ENCODE data around the gene DGKB. TPM values are rescaled to one million over a fixed set of nuclear protein-coding genes. Genes with fewer than 3 reads are reported as not detected.
A peak's percentile ranks its signal among the peaks of the same experiment; 100 is the strongest.

DGKB gene
- 1 to 10 TPM in 2 of 10 donors, under 1 TPM in 8; 0.67 to 2.1 (median 0.88) TPM for polyA plus RNA-seq (ENCODE audit: insufficient read length in 10 of 10)
- long read RNA-seq, donor 1, result 0 reads
- long read RNA-seq, donor 2, result 0 reads
- long read RNA-seq, donor 3, result 0 reads
- long read RNA-seq, donor 4, result 0 reads
- long read RNA-seq, donor 5, result 0 reads
- long read RNA-seq, donor 6, result 0 reads
- long read RNA-seq, donor 7, result 0 reads
- long read RNA-seq, donor 8, result 0 reads
- long read RNA-seq, donor 9, result 0 reads

DNA sequence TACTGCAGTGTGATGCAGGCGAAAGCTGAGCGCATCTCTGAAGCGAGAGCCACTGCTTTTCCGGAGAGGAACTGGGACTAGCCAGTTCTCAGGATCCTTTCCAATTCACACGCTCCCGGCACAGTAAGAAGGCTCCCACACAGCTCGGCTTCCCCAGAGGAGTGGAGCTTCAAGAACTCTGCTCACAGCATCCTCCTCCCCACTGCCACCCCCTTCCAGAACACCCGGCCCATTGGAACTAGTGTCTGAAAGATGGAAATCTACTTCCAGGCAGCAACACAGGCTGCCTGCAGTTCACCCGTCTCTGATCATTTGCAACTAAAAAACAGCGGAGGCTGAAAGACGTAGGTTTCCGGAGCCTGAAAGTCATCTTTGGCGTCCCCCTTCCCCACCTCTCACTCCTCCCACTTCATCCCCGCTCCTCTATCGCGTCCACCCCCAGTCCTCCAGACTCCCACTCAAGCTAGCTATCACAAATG lies at the start of gene DGKB:
Gene DGKB, minus strand, starts transcription at position 163 of the 479 bp plus-strand sequence.
- peak; percentile 25 to 85 (median 55) for DNase-seq

DNA sequence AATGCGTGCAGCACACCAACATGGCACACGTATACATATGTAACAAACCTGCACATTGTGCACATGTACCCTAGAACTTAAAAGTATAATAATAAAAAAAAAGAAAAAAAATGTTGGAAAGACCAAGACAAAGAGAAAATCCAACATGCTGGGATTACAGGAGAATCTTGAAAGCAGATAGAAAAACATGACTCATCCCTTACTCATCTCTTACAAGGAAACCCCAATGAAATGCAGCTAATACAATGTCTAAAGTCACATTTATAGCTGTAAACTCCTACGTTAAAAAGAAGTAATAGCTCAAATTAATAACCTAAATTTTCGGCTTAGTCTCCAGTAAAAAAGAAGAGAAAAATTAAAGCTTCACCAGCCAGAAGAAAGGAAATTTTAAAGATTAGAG lies 47.5 kb upstream of the DGKB start:
- no peak for DNase-seq

DNA sequence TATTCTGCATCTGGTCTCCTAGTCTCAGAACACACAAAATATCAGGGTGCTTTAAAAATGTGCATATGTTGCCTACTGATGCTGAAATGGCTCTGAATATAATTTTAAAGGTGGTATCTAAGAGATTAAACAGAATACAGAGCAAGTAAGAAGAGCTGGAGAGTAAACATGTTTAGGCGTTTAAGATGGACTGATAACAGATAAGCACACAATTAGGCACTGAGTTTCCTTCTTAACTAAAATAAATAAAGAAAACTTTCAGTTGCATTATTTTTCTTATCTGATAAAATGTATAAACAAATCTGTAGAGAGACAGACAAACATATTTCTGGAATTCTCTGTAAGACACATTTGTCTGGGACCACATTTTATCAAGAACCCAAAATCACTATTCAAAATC lies 35.6 kb upstream of the DGKB start:
- no peak for DNase-seq

DNA sequence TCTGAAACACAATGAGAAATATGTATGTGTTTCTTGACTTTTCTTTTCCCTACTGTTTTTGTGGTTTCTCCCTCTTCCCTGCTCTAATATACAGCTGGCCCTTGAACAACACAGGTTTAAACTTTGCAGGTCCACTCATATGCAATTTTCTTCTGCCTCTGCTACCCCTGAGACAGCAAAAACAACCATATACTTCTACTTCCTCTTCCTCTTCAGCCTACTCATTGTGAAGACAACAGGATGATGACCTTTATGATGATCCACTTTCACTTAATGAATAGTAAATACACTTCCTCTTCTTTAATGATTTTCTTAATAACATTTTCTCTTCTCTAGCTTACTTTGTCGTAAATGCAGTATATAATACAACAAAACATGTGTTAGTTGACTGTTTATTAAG lies 35.0 kb upstream of the DGKB start:
- no peak for DNase-seq

DNA sequence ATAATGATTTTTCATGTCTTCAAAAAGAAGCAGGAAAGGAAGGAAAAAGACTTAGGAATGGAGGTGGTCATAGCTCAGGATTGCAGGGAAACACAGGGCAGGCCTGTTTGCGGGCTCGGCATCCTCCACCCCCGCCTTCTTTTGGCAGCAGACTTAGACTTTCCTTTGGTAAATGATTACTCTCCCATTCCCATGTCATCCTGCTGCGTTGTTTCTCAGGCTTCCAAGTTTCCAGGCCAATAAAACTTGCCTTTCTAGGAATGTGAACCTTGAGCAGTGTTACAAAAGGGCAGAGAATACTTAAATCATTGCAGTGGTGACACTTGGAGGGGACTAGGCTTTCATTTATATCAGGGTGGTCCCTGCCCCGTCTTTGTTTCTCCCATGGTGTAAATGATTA lies 34.0 kb upstream of the DGKB start:
- DNase-seq, result peak; percentile 26 to 65 (median 42)

DNA sequence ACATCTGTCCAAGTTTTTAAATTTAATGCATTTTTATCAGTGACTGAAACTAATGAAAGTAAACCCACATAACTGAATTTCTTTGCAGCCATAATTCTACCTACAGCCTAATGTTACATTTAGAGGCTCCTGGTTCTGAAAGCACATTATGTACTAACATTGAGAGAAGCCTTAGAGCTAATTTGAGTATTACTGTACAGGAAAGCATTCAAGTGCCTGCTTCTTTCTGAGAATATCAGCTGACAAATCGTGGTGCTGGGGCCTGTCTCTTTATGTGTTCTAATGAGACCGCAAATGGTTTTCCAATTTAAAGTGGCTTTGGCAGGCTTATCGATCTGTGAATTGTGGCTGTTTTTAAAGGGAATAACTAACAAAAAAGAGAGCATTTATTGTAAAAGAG lies 32.3 kb upstream of the DGKB start:
- DNase-seq, result no peak

DNA sequence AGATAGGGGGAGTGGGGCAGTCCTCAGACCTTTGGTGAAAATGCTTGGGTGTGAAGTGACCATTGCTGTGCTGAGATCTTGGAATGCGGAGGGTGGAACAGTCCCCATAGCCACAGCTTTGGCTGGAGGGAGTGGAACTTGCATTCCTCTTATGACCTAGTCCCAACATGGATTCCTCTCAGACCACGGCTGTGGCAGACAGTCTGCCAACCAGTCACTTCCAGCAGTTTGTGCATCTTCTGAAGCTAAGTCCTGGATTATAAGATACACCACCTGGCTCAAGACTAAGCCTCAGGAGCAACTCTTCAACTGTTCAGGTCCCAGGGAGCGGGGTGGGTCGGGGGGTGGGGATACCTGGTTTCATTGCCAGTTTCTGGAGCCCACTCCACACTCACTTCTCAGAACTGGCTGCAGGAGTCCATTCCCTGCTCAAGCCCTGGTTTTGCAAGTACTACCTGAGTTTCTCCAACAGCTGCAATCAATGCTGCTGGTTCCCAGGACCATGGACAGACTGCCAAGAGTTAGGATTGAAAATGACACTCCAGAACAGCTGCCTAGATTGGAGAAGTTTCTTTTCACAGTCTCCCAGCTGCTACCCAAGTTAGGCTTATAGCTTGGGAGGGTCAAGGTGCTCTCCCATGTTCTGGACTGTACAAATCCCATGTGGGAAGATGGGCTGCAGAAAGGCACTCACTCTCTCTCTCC lies 29.1 kb upstream of the DGKB start:
- no peak for DNase-seq

DNA sequence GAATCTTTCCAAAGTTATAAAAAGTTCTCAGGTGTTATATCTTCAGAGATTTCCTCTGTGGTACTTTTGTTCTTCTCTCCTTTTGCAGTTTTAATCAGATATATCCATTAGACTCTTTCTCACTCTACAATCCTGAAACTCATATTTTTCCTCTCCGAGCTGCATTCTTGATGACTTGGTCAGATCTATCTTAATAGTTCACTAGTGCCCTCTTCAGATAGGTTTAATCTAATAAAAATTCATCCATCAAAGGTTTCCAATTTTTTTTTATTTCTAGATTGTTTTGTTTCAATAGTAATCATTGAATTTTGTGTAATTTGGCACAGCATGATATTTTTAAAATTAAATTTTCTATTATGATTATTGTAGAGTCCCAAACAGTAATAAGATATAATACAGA lies 21.8 kb upstream of the DGKB start:
- DNase-seq, result no peak

DNA sequence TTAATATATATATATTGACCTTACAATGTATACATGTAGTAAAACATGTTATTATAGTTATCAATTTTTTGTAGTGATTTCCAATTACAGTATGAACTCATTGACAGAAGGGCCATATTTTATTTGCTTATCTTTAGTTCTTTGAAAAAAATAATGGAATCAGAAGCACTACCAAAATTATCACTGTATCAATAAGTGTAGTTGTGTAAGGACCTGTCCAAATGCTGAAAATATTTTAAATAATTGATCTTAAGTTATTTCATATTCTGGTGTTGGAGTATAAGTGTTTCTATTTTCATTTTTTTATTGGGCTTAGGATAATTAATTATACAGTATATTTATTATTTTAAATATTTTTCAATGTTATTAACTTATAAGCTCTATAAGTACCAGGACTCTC lies 8.5 kb upstream of the DGKB start:
- no peak for DNase-seq

DNA sequence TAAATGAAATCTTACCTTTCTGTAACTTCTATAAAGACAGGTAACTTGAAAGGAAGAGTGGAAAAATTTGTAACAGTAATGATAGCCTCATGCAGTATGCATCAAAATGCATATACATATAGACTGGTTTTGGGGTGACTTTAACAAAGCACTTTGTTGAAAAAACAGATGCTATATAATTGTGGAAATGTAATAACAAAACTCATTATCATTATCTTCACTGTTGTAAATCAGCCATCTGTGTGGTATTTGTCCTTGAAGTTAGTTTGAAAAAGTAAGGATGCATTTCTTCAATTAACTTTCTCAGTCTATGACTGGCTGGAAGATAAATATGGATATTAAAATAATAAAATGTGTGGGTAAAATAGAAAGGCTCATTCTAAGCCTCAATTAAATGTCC lies 6.1 kb upstream of the DGKB start:
- no peak for DNase-seq

DNA sequence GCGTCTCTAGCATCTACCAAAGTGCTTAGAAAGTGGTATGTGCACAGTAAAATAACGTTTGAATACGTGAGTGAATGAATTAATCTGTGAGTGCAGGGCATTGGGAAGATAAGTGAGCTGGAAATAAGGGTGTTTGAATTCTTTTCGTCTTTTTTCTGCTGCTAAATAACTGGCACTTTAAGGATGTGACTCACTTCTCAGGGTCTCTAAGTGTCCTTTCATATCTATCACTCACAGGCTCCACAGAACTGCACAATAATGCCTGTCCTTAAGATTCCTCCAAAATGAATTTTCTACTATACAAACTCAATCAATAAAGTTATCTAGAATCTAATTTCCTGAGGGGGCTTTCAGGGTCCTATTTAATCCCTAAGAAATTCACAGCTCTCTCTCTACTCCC lies 3.2 kb upstream of the DGKB start:
- DNase-seq, result no peak

DNA sequence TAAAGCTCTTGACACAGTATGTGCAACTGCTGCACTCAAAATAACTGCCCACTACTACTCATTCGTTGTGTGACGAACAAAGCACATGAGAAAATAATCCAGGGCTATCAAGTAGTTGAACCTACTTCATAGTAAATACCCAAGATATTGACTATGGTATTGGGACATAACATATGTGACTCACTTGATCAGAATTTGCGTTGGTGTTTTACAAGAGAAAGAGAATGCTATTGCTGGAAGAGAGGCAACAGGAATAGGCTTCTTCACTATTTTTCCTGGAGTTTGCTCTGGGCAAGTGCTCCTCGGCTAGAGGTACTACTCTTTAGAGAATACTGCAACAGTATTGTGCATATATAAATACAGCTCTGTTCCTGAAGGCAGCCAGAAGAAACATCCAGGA lies 2.5 kb downstream of the DGKB start:
- DNase-seq, result no peak

DNA sequence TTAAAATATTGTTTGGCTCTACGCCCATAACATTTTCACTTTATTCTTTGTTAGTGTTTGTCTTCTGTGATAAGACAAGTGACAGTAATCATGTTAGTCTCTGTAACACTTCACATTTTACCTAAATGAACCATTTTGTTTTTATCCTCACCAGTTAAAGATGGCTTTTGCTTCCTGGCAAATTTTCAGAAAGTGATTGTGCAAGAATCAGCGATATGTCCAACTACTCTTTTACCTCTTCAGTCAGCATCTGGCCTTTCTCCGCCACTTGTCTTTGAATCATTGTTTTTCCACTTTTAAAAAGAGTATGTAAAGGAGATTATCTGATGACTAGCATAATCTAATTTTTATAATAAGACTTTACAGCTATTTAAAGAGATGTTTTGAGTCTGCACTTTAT lies 3.5 kb downstream of the DGKB start:
- DNase-seq, result peak; percentile 8 to 51 (median 22)

DNA sequence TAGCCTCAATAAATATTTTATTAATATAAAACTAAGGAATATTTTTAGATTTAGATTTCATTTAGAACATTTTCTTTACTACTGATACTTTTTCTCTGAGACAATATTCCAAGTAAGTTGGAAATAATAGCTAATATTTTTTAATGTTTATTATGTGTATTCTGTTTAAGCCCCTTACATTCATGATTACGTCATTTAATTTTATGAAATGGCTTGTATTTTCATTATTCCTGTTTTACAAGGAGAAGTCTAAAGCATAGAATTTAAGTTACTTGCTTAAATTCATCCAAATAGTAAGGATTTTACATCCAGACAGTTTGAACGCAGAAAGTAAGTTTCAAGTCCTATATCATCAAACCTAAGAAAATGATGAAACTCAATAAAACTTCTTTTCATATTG lies 6.1 kb downstream of the DGKB start:
- DNase-seq, result no peak

DNA sequence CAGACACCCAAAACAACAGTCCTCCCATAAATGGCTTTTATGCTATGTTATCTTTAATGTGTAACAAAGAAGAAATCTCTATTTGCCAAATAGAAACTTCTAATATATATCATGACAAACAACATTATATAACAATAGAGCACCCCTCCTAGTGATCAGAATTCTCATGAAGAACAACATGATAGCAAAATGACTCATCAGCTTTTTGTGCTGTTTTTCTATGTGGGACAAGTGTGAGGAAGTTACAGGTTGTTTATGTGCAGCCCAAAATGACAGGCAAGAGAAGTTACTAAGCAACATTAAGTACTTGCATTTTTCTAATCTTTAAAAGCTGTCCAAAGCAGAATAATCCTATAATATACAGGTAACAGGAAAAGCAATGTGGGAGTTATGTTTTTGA lies 7.7 kb downstream of the DGKB start:
- DNase-seq, result no peak

DNA sequence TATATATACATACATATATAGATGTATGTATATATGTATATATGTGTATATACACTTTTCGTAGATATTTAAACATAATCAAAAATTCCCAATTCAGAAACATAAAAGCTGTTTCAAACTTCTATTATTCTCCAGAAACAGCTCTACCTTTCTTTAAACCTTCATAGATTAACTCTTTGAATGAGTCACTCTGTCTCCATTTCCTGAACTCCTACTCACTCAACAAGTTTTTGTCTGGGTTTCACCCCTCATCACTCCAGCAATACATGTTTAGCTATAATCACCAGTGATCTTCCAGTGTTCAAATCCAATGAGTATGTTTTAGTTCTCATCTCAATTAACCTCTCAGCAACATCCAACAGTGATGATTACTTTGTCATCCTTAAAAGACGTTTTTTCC lies 9.6 kb downstream of the DGKB start:
- no peak for DNase-seq

DNA sequence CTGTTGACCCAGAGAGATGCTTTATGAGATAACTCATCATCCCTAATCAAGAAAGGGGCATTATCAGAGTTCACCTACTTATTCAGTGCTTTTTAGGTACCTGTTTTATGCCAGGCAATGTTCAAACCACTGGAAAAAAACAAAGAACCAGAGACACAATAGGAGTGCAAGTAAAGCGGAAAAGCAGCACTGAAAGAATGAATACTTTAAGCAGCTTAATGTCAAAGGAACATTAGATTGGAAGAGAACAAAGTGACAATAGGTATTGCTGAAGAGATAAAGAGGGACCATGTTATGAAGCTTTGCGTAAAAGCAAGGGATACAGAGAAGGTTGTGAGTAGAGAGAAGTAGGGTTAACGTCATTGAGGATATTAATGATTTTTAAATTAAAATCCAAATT lies 11.3 kb downstream of the DGKB start:
- no peak for DNase-seq

DNA sequence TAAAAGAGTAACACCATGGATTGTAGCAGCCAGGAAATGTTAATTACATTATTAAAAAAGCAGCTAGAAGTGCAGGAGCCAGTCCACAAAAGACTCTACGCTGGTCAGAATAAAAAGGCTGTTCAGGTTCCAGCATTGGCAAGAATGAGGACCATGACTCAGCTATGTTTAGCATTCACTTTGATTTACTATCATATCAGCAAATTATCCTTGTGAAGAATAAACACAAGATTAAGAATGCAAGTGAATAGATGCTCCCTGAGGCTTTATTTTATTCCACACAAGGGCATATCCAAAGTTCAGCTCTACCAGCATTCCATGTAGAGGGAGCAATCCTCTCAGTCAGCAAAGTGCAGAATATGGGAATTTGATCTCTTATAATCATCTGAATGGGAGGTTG lies 13.6 kb downstream of the DGKB start:
- DNase-seq, result no peak

DNA sequence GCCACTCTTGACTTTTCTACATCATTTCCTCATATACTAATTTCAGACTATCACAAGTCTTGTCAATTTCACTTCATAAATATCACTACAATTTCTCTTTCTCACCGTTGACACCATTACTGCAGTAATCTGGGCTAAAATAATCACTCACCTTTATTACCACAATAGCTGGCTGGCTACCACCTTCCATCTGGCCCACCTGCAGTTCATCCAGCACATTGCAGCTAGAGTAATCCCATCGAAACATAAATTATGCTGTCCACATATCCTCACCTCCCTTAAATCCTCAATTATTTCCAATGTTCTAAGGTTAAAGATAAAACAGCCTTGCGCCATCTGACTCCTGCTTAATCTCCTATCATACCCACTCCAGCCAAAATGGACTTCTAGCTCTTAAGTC lies 16.0 kb downstream of the DGKB start:
- DNase-seq, result no peak

DNA sequence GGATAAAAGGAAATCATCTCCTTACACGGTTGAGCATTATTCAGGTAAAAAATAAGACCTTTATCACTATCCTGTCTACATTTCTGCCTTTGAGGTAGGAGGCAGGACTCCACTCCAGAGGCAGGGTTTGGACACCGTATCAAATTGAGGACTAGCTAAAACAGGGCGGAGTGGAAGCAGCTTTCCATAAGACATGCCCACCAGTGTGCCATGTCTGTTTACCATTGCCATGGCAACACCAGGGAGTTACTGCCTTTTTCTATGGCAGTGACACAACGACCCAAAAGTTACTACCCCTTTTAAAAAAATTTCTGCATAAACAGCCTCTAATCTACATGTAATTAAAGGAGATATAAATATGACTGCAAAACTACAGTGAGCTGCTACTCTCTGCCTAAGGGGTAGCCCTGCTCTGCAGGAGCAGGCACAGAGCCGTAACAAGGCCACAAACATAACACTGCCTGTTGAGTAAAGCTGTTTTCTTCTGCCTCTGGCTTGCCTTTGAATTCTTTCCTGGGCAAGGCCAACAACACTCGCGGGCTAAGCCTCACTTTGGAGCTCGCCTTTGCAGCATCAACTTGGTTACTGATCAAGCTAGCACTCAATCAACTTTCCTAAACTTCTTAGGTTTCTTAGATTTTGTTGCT lies 26.5 kb downstream of the DGKB start:
- DNase-seq, result no peak

DNA sequence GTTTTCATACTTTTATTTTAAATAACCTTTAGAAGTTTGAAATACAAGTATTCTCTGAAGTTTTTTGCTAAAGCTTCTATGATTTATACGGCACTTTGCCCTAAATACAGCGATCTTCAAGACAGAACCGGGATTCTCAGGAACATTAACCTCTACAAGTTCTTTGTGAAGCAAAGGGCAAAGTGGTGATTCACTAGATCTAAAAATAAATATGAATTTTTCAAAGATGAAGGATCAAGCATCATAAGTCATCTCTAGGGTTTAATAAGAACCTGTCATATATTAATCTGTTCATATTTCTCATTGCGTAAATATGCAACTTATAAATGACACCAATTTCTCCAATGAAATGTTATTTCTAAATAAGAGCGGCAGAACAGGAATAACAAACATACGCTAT lies 30.7 kb downstream of the DGKB start:
- DNase-seq, result no peak

DNA sequence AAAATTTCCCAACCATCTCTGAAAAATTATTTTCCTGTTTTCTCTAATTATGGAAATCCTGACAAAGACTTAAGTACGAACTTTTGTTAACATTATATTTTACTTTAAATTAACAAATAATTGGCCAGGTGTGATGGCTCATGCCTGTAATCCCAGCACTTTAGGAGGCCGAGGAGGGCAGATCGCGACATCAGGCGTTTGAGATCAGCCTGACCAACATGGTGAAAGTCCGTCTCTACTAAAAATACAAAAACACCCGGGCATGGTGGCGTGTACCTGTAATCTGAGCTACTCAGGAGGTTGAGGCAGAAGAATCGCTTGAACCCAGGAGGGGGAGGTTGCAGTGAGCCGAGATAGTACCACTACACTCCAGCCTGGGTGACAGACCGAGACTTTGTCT lies 32.2 kb downstream of the DGKB start:
- no peak for DNase-seq

DNA sequence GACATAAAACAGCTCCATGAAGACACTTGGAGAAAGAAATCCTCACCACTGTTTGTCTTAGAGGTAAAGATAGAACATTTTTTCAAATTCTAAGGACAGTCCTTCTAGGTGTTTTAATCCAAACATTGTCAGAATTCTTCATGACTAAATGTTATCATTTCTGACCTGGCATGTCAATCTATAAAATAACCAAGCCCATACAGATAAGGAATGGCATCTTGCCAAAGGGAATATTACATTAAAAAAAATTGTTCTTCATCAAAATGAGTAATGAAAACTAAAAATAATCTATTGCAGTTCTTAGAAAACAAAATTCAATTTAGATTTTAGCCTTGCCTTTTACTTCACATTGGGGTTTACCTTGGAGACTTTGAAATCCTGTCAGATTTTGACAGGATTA lies 33.6 kb downstream of the DGKB start:
- no peak for DNase-seq

All from muscle of back (tissue), 13 donors.